Glutamatergic neuron (in vitro differentiated cells): ENCODE measurements around the gene DOP1A. TPM values are rescaled to one million over a fixed set of nuclear protein-coding genes. Genes with fewer than 3 reads are reported as not detected.

Experiments
- DNase-seq: peaks from one replicate; pipeline ENCODE4 v3.0.0; 2022
- H3K27ac Mint-ChIP-seq: one replicate; pipeline ENCODE4 v1.8.0; 2020; ENCODE audit warnings: mild to moderate bottlenecking, mixed read lengths, inconsistent platforms; ENCODE audit not compliant: unreplicated experiment
- H3K27me3 Mint-ChIP-seq: one replicate; pipeline ENCODE4 v1.8.0; 2020; ENCODE audit warnings: mild to moderate bottlenecking, moderate library complexity, mixed read lengths, inconsistent platforms; ENCODE audit not compliant: unreplicated experiment
- H3K36me3 Mint-ChIP-seq: one replicate; pipeline ENCODE4 v1.8.0; 2020; ENCODE audit warnings: mild to moderate bottlenecking, mixed read lengths, inconsistent platforms; ENCODE audit not compliant: unreplicated experiment
- H3K4me1 Mint-ChIP-seq: one replicate; pipeline ENCODE4 v1.8.0; 2020; ENCODE audit warnings: mild to moderate bottlenecking, low read depth, mixed read lengths, inconsistent platforms; ENCODE audit not compliant: unreplicated experiment
- H3K4me3 Mint-ChIP-seq: one replicate; pipeline ENCODE4 v1.8.0; 2020; ENCODE audit warnings: mild to moderate bottlenecking, mixed read lengths, inconsistent platforms; ENCODE audit not compliant: unreplicated experiment
- H3K9me3 Mint-ChIP-seq: one replicate; pipeline ENCODE4 v1.8.0; 2020; ENCODE audit warnings: mild to moderate bottlenecking, moderate library complexity, mixed read lengths, inconsistent platforms; ENCODE audit not compliant: unreplicated experiment
- CTCF ChIP-seq: fragments of 200-600 bp; sonication (generic); IDR thresholded peaks from one replicate; pipeline ENCODE4 v1.5.0; 2021; ENCODE audit not compliant: partially characterized antibody, unreplicated experiment
- total RNA-seq: library from RNA; stranded (reverse); fragmentation: NEBNext Ultra II Directional; extraction: Animal tissue kit (Norgen Biotek cat#: 25700); gene quantifications from one replicate; pipeline ENCODE4 v1.2.1, GENCODE V29; 2021; ENCODE audit not compliant: unreplicated experiment

Gene DOP1A
- total RNA-seq, 1 donor from 2014 or later: 40.8 TPM

- peak within 1 kb of the TSS; percentile 28 for H3K27ac Mint-ChIP-seq
- no peaks in the 10 kb centered on the region for H3K36me3 Mint-ChIP-seq
- H3K27me3 Mint-ChIP-seq: peaks cover 4% of the 10 kb centered on the region
- H3K4me1 Mint-ChIP-seq: peaks cover 6% of the 10 kb centered on the region
- peak; percentile 97 for DNase-seq
- H3K4me3 Mint-ChIP-seq: peak within 1 kb of the TSS; percentile 92
- TF ChIP-seq CTCF: peak; percentile 99
- peaks cover 2% of the 10 kb centered on the region for H3K9me3 Mint-ChIP-seq
These were observed 1.8 kb upstream of the DOP1A start, which contains the start of gene UBE3D for GRCh38 chr6:83065511-83066192. Gene UBE3D (minus strand): TSS chr6:83065841. CDS start chr6:83065718, 123 bp downstream.

GRCh38 chr6:83068616-83069015 lies 1.1 kb downstream of the DOP1A start:
- Mint-ChIP-seq H3K27ac (peak overlapping the region; percentile 86), H3K9me3 (peaks cover 2% of the 10 kb centered on the region)

GRCh38 chr6:83069633-83070032 lies 2.2 kb downstream of the DOP1A start:
- Mint-ChIP-seq H3K36me3 (no peaks in the 10 kb centered on the region), H3K4me3 (no peak overlapping the region), H3K4me1 (peaks cover 8% of the 10 kb centered on the region), H3K27ac (no peak overlapping the region), H3K27me3 (peaks cover 4% of the 10 kb centered on the region), H3K9me3 (peaks cover 2% of the 10 kb centered on the region)
- DNase-seq: no peak
- TF ChIP-seq CTCF: no peak

More at GRCh38 chr6:83068616-83069015, 1.1 kb downstream of the DOP1A start:
- TF ChIP-seq CTCF: no peak
- H3K27me3 Mint-ChIP-seq: peaks cover 4% of the 10 kb centered on the region
- DNase-seq: no peak
- H3K36me3 Mint-ChIP-seq: no peaks in the 10 kb centered on the region
- peaks cover 6% of the 10 kb centered on the region for H3K4me1 Mint-ChIP-seq
- H3K4me3 Mint-ChIP-seq: peak overlapping the region; percentile 90

- Mint-ChIP-seq H3K4me1 (peaks cover 8% of the 10 kb centered on the region), H3K4me3 (no peak overlapping the region), H3K9me3 (peaks cover 2% of the 10 kb centered on the region), H3K27ac (no peak overlapping the region), H3K27me3 (peaks cover 4% of the 10 kb centered on the region), H3K36me3 (no peaks in the 10 kb centered on the region)
- no peak for DNase-seq
- no peak for TF ChIP-seq CTCF
These were observed 3.6 kb downstream of the DOP1A start for GRCh38 chr6:83071023-83071422.

- Mint-ChIP-seq H3K36me3 (no peaks in the 10 kb centered on the region), H3K27me3 (peaks cover 4% of the 10 kb centered on the region), H3K4me1 (peaks cover 8% of the 10 kb centered on the region), H3K27ac (no peak overlapping the region), H3K9me3 (peaks cover 2% of the 10 kb centered on the region), H3K4me3 (no peak overlapping the region)
- DNase-seq: no peak
- no peak for TF ChIP-seq CTCF
These were observed 4.2 kb downstream of the DOP1A start for GRCh38 chr6:83071707-83072106.
